DOHH2 (cell line): ENCODE data around the gene PNMA1.
A peak's percentile ranks its signal among the peaks of the same experiment; 100 is the strongest.

Source experiments
- H3F3A ChIP-seq: fragments of 200-600 bp; sonication (generic), shearing (Covaris generic); 2 replicates; pipeline ENCODE4 v1.6.0; 2016; ENCODE audit warnings: antibody characterized with exemption, mild to moderate bottlenecking; ENCODE audit not compliant: control insufficient read depth, insufficient read depth
- H3K27ac ChIP-seq: fragments of 200-600 bp; sonication (generic); 2 replicates; pipeline ENCODE4 v1.5.1; 2014; ENCODE audit warnings: low read depth, mild to moderate bottlenecking, low read length, moderate library complexity
- H3K27me3 ChIP-seq: fragments of 200-600 bp; sonication (generic); 2 replicates; pipeline ENCODE4 v1.6.1; 2014; ENCODE audit warnings: mild to moderate bottlenecking, low read length, mixed read lengths; ENCODE audit not compliant: control insufficient read depth
- H3K36me3 ChIP-seq: fragments of 200-600 bp; sonication (generic); 2 replicates; pipeline ENCODE4 v1.6.1; 2014; ENCODE audit warnings: mild to moderate bottlenecking, low read length, moderate library complexity, mixed read lengths; ENCODE audit not compliant: control insufficient read depth
- H3K4me1 ChIP-seq: fragments of 200-600 bp; sonication (generic); 2 replicates; pipeline ENCODE4 v1.6.1; 2014; ENCODE audit warnings: mild to moderate bottlenecking, low read length, mixed read lengths; ENCODE audit not compliant: control insufficient read depth
- H3K4me2 ChIP-seq: fragments of 200-600 bp; sonication (generic); 2 replicates; pipeline ENCODE4 v1.6.0; 2014; ENCODE audit warnings: mild to moderate bottlenecking, low read length, moderate library complexity
- H3K4me3 ChIP-seq: fragments of 200-600 bp; sonication (generic); 2 replicates; pipeline ENCODE4 v1.5.1; 2014; ENCODE audit warnings: mild to moderate bottlenecking, low read length, mixed read lengths
- H3K79me2 ChIP-seq: fragments of 200-600 bp; sonication (generic); 2 replicates; pipeline ENCODE4 v1.6.1; 2014; ENCODE audit warnings: mild to moderate bottlenecking, low read length, mixed read lengths; ENCODE audit not compliant: control insufficient read depth
- H3K9me2 ChIP-seq: fragments of 200-600 bp; sonication (generic); replicated peaks from 2 replicates; pipeline ENCODE4 v1.6.1; 2014; ENCODE audit warnings: mild to moderate bottlenecking, low read length, mixed read lengths; ENCODE audit not compliant: control insufficient read depth
- H3K9me3 ChIP-seq: fragments of 200-600 bp; sonication (generic); 2 replicates; pipeline ENCODE4 v1.6.1; 2014; ENCODE audit warnings: antibody characterized with exemption, low read length, mixed read lengths; ENCODE audit not compliant: control insufficient read depth, insufficient read depth
- H4K20me1 ChIP-seq: fragments of 200-600 bp; sonication (generic); 2 replicates; pipeline ENCODE4 v1.6.0; 2014; ENCODE audit warnings: low read depth, mild to moderate bottlenecking, antibody characterized with exemption, low read length, moderate library complexity; ENCODE audit not compliant: control insufficient read depth, insufficient read depth
- EZH2phosphoT487 ChIP-seq: fragments of 200-600 bp; sonication (generic); IDR thresholded peaks from 2 replicates; pipeline ENCODE4 v1.6.1; 2017; ENCODE audit warnings: borderline replicate concordance, mild to moderate bottlenecking, antibody characterized with exemption, low read length, moderate library complexity, mixed read lengths
- TF ChIP-seq, protein P1 (sequence below): fragments of 200-600 bp; sonication (generic); IDR thresholded peaks from one replicate; pipeline ENCODE4 v1.5.1; 2014; ENCODE audit warnings: antibody characterized with exemption, mild to moderate bottlenecking, low read depth, low read length; ENCODE audit not compliant: poor library complexity, severe bottlenecking

The PNMA1 gene

DNA sequence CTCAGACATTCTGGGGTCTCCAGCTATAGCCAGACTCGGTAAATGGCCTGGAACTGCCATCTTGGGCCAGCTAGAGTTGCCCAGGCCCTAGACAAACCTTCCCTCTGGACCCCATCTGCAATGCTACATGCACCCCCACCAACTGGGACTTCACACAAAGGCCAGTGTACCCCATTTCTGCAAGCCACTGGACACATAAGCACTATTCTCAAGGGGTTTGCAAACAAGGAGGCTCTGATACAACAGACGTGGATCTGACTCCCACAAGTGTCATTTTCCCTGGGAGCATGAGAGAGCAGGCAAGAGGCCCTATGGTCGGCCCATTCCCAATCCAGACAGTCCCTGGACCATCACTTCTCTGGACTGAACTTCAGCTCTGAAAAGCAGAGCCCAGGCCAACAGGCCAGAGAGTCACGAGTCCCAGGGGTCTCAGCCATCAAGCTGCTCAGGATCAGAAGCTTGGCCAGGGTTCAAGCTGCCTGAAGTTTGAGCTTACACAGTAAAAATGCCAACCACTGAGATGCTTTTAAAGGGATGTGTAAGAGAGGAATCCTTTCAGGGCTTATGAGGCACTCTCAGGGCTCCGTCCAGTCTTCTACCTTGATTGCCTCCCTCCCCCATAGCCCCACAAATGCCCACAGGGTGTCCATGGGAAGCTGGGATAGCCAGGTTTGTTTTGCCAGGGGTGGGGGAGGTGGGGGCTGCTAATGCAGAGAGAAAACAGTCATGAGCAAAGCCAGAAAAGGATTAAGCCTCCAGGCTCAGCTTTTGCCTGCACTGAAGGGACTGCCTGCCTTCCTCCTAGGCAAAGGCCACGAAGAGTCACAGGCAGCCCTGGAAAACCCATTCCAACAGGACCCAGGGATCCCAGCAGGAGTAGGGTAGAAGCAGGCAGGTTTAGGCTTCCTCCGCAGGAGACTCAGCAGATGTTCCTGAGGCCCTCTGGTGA is 31.7 kb upstream of the PNMA1 start:
- Histone ChIP-seq H4K20me1 (peaks cover 63% of the 10 kb centered on the region), H3K4me1 (peaks cover 99% of the 10 kb centered on the region)

DNA sequence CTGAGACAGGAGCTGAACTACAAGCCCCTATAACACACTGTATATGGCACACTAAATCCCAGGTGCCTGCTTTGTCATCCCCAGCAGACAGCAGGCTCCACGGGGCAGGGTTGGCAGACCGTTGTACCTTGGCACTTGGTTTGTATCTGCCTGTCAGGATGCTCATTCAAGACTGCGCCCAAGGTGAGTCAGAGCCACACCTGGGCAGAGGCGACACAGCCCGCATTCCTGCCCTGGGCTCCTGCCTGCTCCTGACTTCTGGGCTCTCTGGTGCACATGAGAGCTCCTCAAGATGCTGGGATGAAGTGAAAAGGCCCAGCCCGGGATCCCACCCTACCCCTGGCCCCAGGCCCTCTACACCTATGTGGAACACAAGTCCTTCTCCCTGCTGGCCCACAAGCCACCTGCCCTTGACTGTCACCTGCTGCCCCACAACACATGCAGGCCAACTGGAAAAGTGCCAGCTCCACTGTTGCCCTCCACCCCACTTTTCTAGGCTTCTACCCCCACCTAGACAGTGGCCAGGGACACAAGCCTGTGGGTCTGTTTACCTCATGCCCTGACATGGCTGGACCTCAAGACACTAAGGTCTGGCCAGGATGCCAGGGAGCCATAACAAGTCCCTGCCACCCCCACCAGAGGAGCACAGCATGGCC is 30.8 kb upstream of the PNMA1 start:
- H3K27ac ChIP-seq = peak overlapping the region; percentile 91
- peaks cover 49% of the 10 kb centered on the region for H3F3A ChIP-seq
- H3K4me1 ChIP-seq = peaks cover 92% of the 10 kb centered on the region

More for the DNA sequence above, 31.7 kb upstream of the PNMA1 start:
- Histone ChIP-seq H3K9me2 (no peaks in the 10 kb centered on the region), H3K4me3 (peak overlapping the region; percentile 74), H3K9me3 (no peaks in the 10 kb centered on the region), H3F3A (peaks cover 49% of the 10 kb centered on the region), H3K79me2 (peaks cover 100% of the 10 kb centered on the region), H3K4me2 (peak overlapping the region; percentile 93), H3K36me3 (peaks cover 75% of the 10 kb centered on the region), H3K27ac (peak overlapping the region; percentile 91), H3K27me3 (no peaks in the 10 kb centered on the region)
- TF ChIP-seq EZH2phosphoT487 = no peak
- TF ChIP-seq, protein P1, sequence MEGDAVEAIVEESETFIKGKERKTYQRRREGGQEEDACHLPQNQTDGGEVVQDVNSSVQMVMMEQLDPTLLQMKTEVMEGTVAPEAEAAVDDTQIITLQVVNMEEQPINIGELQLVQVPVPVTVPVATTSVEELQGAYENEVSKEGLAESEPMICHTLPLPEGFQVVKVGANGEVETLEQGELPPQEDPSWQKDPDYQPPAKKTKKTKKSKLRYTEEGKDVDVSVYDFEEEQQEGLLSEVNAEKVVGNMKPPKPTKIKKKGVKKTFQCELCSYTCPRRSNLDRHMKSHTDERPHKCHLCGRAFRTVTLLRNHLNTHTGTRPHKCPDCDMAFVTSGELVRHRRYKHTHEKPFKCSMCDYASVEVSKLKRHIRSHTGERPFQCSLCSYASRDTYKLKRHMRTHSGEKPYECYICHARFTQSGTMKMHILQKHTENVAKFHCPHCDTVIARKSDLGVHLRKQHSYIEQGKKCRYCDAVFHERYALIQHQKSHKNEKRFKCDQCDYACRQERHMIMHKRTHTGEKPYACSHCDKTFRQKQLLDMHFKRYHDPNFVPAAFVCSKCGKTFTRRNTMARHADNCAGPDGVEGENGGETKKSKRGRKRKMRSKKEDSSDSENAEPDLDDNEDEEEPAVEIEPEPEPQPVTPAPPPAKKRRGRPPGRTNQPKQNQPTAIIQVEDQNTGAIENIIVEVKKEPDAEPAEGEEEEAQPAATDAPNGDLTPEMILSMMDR = no peak

DNA sequence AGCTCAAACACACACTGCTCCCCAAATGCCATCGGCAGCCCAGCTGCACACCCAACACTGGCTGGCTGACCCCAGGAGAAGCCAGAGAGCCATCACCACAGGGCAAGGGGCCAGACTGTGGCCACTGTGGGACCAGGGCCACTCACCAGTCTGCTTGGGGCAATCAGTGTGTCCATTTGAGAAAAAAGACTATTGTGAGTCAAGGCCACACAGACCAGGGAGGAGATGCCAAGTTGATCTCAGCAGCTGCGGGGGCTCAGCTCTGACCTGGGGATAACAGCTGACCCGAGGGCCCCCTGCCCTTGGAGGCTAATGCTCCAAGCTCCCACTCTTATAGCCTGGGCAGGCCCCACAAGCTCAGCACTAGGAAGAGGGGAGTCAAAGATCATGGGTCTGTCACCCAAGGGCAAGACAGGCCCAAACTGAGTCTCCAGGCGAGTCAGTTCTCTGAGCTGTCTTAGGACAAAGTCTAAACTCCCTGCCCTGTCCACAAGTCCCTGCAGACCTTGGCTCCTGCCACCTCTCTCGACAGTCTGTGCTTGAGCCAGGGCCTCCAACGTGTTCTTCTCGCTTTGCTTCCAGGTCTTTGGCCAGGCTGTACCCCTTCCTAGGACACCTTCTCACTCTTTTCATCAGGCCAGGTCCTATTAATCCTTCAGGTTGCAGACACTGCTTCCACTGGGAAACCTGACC is 30.1 kb upstream of the PNMA1 start:
- Histone ChIP-seq H3K27me3 (no peaks in the 10 kb centered on the region), H3K4me1 (peaks cover 86% of the 10 kb centered on the region), H3K9me3 (no peaks in the 10 kb centered on the region), H3K4me2 (peak overlapping the region; percentile 93), H3K79me2 (peaks cover 100% of the 10 kb centered on the region), H3K36me3 (peaks cover 78% of the 10 kb centered on the region), H3K4me3 (peak overlapping the region; percentile 74), H3K9me2 (no peaks in the 10 kb centered on the region), H3K27ac (peak overlapping the region; percentile 91), H3F3A (peaks cover 49% of the 10 kb centered on the region), H4K20me1 (peaks cover 66% of the 10 kb centered on the region)
- TF ChIP-seq, protein P1 = no peak
- TF ChIP-seq EZH2phosphoT487 = no peak

More for the DNA sequence above, 30.8 kb upstream of the PNMA1 start:
- Histone ChIP-seq H3K4me3 (peak overlapping the region; percentile 74), H3K79me2 (peaks cover 100% of the 10 kb centered on the region), H3K36me3 (peaks cover 75% of the 10 kb centered on the region), H3K4me2 (peak overlapping the region; percentile 93), H3K27me3 (no peaks in the 10 kb centered on the region), H3K9me3 (no peaks in the 10 kb centered on the region), H4K20me1 (peaks cover 65% of the 10 kb centered on the region), H3K9me2 (no peaks in the 10 kb centered on the region)
- TF ChIP-seq, protein P1 = no peak
- TF ChIP-seq EZH2phosphoT487 = no peak
